SK-N-SH (cell line): ENCODE data around the gene LONP2.

Experiments
- CTCF ChIP-seq: fragments of 200-600 bp; sonication (generic); IDR thresholded peaks from 2 replicates; pipeline ENCODE4 v1.6.1; 2017; ENCODE audit warnings: antibody characterized with exemption, mild to moderate bottlenecking, moderate library complexity
- GABPA ChIP-seq: IDR thresholded peaks from 2 replicates; pipeline ENCODE4 v1.4.0; 2012; ENCODE audit warnings: low read depth, mild to moderate bottlenecking
- POLR2AphosphoS5 ChIP-seq: IDR thresholded peaks from 2 replicates; pipeline ENCODE4 v1.6.1; 2012; ENCODE audit warnings: low read depth, low read length
- RAD21 ChIP-seq: IDR thresholded peaks from 2 replicates; pipeline ENCODE4 v1.6.1; 2012; ENCODE audit warnings: mild to moderate bottlenecking, low read length
- REST ChIP-seq: IDR thresholded peaks from 2 replicates; pipeline ENCODE4 v1.6.1; 2012; ENCODE audit warnings: mild to moderate bottlenecking, low read depth, low read length, moderate library complexity
- TAF1 ChIP-seq: IDR thresholded peaks from 2 replicates; pipeline ENCODE4 v1.6.1; 2012; ENCODE audit warnings: low read depth, mild to moderate bottlenecking, low read length, moderate library complexity, borderline replicate concordance
- USF2 ChIP-seq: fragments of 150-350 bp; IDR thresholded peaks from 2 replicates; pipeline ENCODE4 v1.6.1; 2017; ENCODE audit warnings: antibody characterized with exemption, low read length, low read depth, borderline replicate concordance

- no peak for TF ChIP-seq GABPA
- TF ChIP-seq RAD21, result no peak
- no peak for TF ChIP-seq POLR2AphosphoS5
- no peak for TF ChIP-seq CTCF
- TF ChIP-seq REST, result no peak
- no peak for TF ChIP-seq TAF1
- no peak for TF ChIP-seq USF2
Observed at GRCh38 chr16:48236286-48236685, 7.8 kb upstream of the LONP2 start.
